ENCODE measurements around the gene HMCES.

DNA sequence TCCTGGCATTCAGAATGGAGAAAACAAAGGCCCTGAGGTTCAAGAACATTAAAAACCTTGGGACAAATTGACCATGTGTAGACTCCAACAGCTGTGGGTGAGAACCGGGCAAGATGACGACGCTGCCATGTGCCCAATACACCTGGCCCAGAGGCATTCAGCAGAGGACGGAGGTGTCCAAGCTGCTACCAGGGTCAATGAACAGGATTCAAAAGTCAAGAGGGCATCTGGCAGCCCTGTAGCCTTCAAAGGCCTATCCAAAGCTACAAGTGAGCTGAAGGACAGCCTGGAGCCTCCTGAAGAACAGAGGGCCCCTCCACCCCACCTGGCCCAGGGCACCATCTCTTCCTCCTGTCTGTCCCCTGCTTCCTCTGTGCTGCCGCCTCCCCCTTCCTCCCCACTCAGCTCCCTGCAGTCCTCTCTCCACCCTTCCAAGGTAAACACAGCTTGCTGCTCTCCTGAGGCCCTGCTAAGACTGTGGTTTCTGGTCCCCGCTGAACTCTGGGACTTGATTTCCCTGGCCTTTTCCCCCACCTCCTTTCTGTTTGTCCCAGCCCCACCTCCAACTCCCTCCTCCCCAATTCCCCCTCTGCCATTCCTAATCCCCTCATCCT, 57.5 kb downstream of the HMCES start:
- TF ChIP-seq POLR2A (IDR thresholded peaks at IDR 0.05) = no peak
- TF ChIP-seq CTCF (IDR thresholded peaks at IDR 0.05) = no peak
- no peak for TF ChIP-seq EP300 (IDR thresholded peaks at IDR 0.05)

Data from tibial nerve (tissue), 4 donors.